CD4-positive, alpha-beta T cell treated with Interleukin-1 beta for 1 hour (primary cell): ENCODE results near the gene NEK1.
"Not testable (repeated sequence)": the region's sequence is repeated elsewhere in the genome, so short reads cannot be mapped to it uniquely, and the experiment has no call there.

Experiments
- DNase-seq, 2 donors: peaks; one replicate each; pipeline ENCODE4 v3.0.0-alpha.2; 2020 to 2022

Gene NEK1

GRCh38 chr4:169601016-169601771, 11.2 kb downstream of the NEK1 start:
- no peak for DNase-seq

- no peak for DNase-seq
These were observed 17.7 kb downstream of the NEK1 start for GRCh38 chr4:169594560-169595195.

GRCh38 chr4:169593050-169593560, 19.3 kb downstream of the NEK1 start:
- DNase-seq = no peak

- no peak for DNase-seq
These were observed 28.8 kb downstream of the NEK1 start for GRCh38 chr4:169583563-169583962.

GRCh38 chr4:169582706-169583105, 29.7 kb downstream of the NEK1 start:
- DNase-seq = no peak

GRCh38 chr4:169582203-169582602, 30.2 kb downstream of the NEK1 start:
- no peak for DNase-seq

- DNase-seq = no peak
These were observed 38.5 kb downstream of the NEK1 start for GRCh38 chr4:169573889-169574288.

GRCh38 chr4:169571435-169571834, 40.9 kb downstream of the NEK1 start:
- no peak for DNase-seq

GRCh38 chr4:169571012-169571411, 41.4 kb downstream of the NEK1 start:
- not testable (repeated sequence) for DNase-seq

- not testable (repeated sequence) for DNase-seq
These were observed 42.1 kb downstream of the NEK1 start for GRCh38 chr4:169570266-169570665.

- not testable (repeated sequence) for DNase-seq
These were observed 43.2 kb downstream of the NEK1 start for GRCh38 chr4:169569188-169569587.

GRCh38 chr4:169567916-169568315, 44.5 kb downstream of the NEK1 start:
- no peak for DNase-seq

- DNase-seq = peak; percentile 4 to 35
These were observed 46.2 kb downstream of the NEK1 start for GRCh38 chr4:169566021-169566818.

- no peak for DNase-seq
These were observed 46.8 kb downstream of the NEK1 start for GRCh38 chr4:169565606-169566005.

GRCh38 chr4:169557061-169557636, 55.2 kb downstream of the NEK1 start:
- DNase-seq = no peak

- DNase-seq = not testable (repeated sequence)
These were observed 65.8 kb downstream of the NEK1 start for GRCh38 chr4:169546548-169546947.

GRCh38 chr4:169540774-169541173, 71.6 kb downstream of the NEK1 start:
- DNase-seq = no peak

GRCh38 chr4:169530048-169530447, 82.3 kb downstream of the NEK1 start:
- DNase-seq = no peak

GRCh38 chr4:169523796-169524195, 88.6 kb downstream of the NEK1 start:
- no peak for DNase-seq

- DNase-seq = no peak
These were observed 101.8 kb downstream of the NEK1 start for GRCh38 chr4:169510617-169511016.

GRCh38 chr4:169506903-169507302, 105.5 kb downstream of the NEK1 start:
- no peak for DNase-seq

- not testable (repeated sequence) for DNase-seq
These were observed 112.5 kb downstream of the NEK1 start for GRCh38 chr4:169499907-169500306.

GRCh38 chr4:169494234-169494633, 118.1 kb downstream of the NEK1 start:
- DNase-seq = not testable (repeated sequence)
